IPS-18c (cell line): ENCODE data around the gene CSTF2.
"Not testable (repeated sequence)": the region's sequence is repeated elsewhere in the genome, so short reads cannot be mapped to it uniquely, and the experiment has no call there.

ENCODE experiments used
- H3K4me3 ChIP-seq: 2 replicates; pipeline ENCODE4 v1.7.0; 2013; ENCODE audit warnings: low read depth, mild to moderate bottlenecking, low read length, moderate library complexity; ENCODE audit not compliant: insufficient read depth
- H3K9me3 ChIP-seq: one replicate; pipeline ENCODE4 v1.6.1; 2013; ENCODE audit warnings: mild to moderate bottlenecking, low read length, moderate library complexity; ENCODE audit not compliant: control insufficient read depth, insufficient read depth

The CSTF2 gene

GRCh38 chrX:100819837-100820666 is at the start of gene CSTF2:
Gene CSTF2, plus strand, starts transcription at chrX:100820391. Its CDS starts 26 bp downstream, at chrX:100820417.
- Histone ChIP-seq H3K9me3 (no peaks in the 10 kb centered on the region), H3K4me3 (peak within 1 kb of the TSS; percentile 67)

- H3K4me3 ChIP-seq, H3K9me3 ChIP-seq: not testable (repeated sequence)
These were observed 23.8 kb upstream of the CSTF2 start for GRCh38 chrX:100796371-100796770.

GRCh38 chrX:100797359-100797758 is 22.8 kb upstream of the CSTF2 start:
- Histone ChIP-seq H3K9me3 (no peaks in the 10 kb centered on the region), H3K4me3 (no peak overlapping the region)

GRCh38 chrX:100798484-100799214 is 21.5 kb upstream of the CSTF2 start:
- H3K4me3 ChIP-seq = no peak overlapping the region
- no peaks in the 10 kb centered on the region for H3K9me3 ChIP-seq

- Histone ChIP-seq H3K4me3 (no peak overlapping the region), H3K9me3 (no peaks in the 10 kb centered on the region)
These were observed 17.3 kb upstream of the CSTF2 start for GRCh38 chrX:100802843-100803242.

GRCh38 chrX:100804780-100805179 is 15.4 kb upstream of the CSTF2 start:
- Histone ChIP-seq H3K9me3 (no peaks in the 10 kb centered on the region), H3K4me3 (no peak overlapping the region)

- not testable (repeated sequence) for H3K9me3 ChIP-seq, H3K4me3 ChIP-seq
These were observed 11.9 kb upstream of the CSTF2 start for GRCh38 chrX:100808265-100808664.

GRCh38 chrX:100812216-100813158 is 7.7 kb upstream of the CSTF2 start:
- H3K9me3 ChIP-seq = no peaks in the 10 kb centered on the region
- H3K4me3 ChIP-seq = no peak overlapping the region

- Histone ChIP-seq H3K9me3 (no peaks in the 10 kb centered on the region), H3K4me3 (no peak overlapping the region)
These were observed 2.9 kb upstream of the CSTF2 start for GRCh38 chrX:100817340-100817739.

- no peaks in the 10 kb centered on the region for H3K9me3 ChIP-seq
- H3K4me3 ChIP-seq = peak overlapping the region; percentile 67
These were observed 706 bp upstream of the CSTF2 start for GRCh38 chrX:100819534-100819836.

- Histone ChIP-seq H3K4me3 (no peak overlapping the region), H3K9me3 (no peaks in the 10 kb centered on the region)
These were observed 9.5 kb downstream of the CSTF2 start for GRCh38 chrX:100829730-100830129.

GRCh38 chrX:100830143-100830542 is 10.0 kb downstream of the CSTF2 start:
- Histone ChIP-seq H3K9me3 (no peaks in the 10 kb centered on the region), H3K4me3 (no peak overlapping the region)

- H3K4me3 ChIP-seq = no peak overlapping the region
- H3K9me3 ChIP-seq = no peaks in the 10 kb centered on the region
These were observed 10.4 kb downstream of the CSTF2 start for GRCh38 chrX:100830547-100830946.

GRCh38 chrX:100831219-100831946 is 11.2 kb downstream of the CSTF2 start:
- no peaks in the 10 kb centered on the region for H3K9me3 ChIP-seq
- no peak overlapping the region for H3K4me3 ChIP-seq

- H3K4me3 ChIP-seq = no peak overlapping the region
- no peaks in the 10 kb centered on the region for H3K9me3 ChIP-seq
These were observed 30.1 kb downstream of the CSTF2 start for GRCh38 chrX:100850317-100850716.

- Histone ChIP-seq H3K9me3 (peaks cover 2% of the 10 kb centered on the region), H3K4me3 (no peak overlapping the region)
These were observed 32.6 kb downstream of the CSTF2 start for GRCh38 chrX:100852810-100853209.

- no peaks in the 10 kb centered on the region for H3K9me3 ChIP-seq
- H3K4me3 ChIP-seq = no peak overlapping the region
These were observed 43.2 kb downstream of the CSTF2 start for GRCh38 chrX:100863326-100863864.
